GM23248 (cell line): ENCODE results near the gene MPZL1.

Experiments
- EZH2 ChIP-seq: fragments of 200-600 bp; sonication (generic); IDR thresholded peaks from 2 replicates; pipeline ENCODE4 v1.6.1; 2018; ENCODE audit warnings: antibody characterized with exemption, mild to moderate bottlenecking; ENCODE audit not compliant: insufficient read depth, poor library complexity, severe bottlenecking
- EZH2phosphoT487 ChIP-seq: fragments of 200-600 bp; sonication (generic); IDR thresholded peaks from 2 replicates; pipeline ENCODE4 v1.6.1; 2018; ENCODE audit warnings: antibody characterized with exemption, moderate library complexity, mild to moderate bottlenecking, low read depth; ENCODE audit not compliant: insufficient read depth

GRCh38 chr1:167764458-167765330, 42.9 kb downstream of the MPZL1 start:
- TF ChIP-seq EZH2phosphoT487 (no peak), EZH2 (no peak)
